Right renal cortex interstitium (tissue), 3 donors: Measurements from ENCODE around the gene TEX48. TPM values are rescaled to one million over a fixed set of nuclear protein-coding genes. Genes with fewer than 3 reads are reported as not detected.

Experiments
- DNase-seq, 3 donors: peaks; one replicate each; pipeline ENCODE4 v3.0.0-alpha.2; 2013; ENCODE audit warnings: low read depth in 3 of 3, low spot score in 2 of 3
- polyA plus RNA-seq, 3 donors: library from polyadenylated mRNA; unstranded; fragments of 120-200 nt; gene quantifications; one replicate each; pipeline ENCODE4 v1.2.1, GENCODE V29; 2013; ENCODE audit not compliant: insufficient read length in 3 of 3

TEX48 gene
- polyA plus RNA-seq, 3 donors, result not detected

DNA sequence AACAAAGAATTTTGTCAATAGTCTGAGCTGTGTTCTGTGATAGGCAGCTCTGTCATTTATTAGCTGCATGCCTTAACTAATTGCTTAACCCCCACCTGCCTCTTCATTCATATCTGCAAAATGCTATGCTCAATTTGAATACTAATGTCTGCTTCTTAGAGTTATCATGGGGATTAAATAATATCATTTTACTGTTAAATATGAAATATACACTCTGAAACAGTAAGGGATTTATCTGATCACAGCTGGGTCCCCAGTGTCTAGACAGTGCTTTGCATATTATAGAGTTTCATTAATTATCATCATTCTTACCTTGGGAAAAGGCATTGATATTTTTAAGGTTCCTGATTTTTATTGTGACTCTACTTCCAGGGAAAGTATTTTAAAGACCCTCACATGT lies 12.0 kb downstream of the TEX48 start:
- no peak for DNase-seq

GRCh38 chr9:114668146-114668545 lies 13.8 kb downstream of the TEX48 start:
- DNase-seq, result no peak

GRCh38 chr9:114666851-114667250 lies 15.1 kb downstream of the TEX48 start:
- DNase-seq, result no peak

GRCh38 chr9:114666401-114666800 lies 15.6 kb downstream of the TEX48 start:
- no peak for DNase-seq

GRCh38 chr9:114664181-114664580 lies 17.8 kb downstream of the TEX48 start:
- DNase-seq, result no peak

- no peak for DNase-seq
These were observed 19.7 kb downstream of the TEX48 start for GRCh38 chr9:114662081-114662989.

- DNase-seq, result no peak
These were observed 24.3 kb downstream of the TEX48 start, which contains the start of gene TEX53 for GRCh38 chr9:114657705-114658104. TEX53 (minus strand) TSS chr9:114657805; CDS start chr9:114657774, 31 bp downstream.

GRCh38 chr9:114656301-114656700 lies 25.7 kb downstream of the TEX48 start:
- DNase-seq, result no peak

DNA sequence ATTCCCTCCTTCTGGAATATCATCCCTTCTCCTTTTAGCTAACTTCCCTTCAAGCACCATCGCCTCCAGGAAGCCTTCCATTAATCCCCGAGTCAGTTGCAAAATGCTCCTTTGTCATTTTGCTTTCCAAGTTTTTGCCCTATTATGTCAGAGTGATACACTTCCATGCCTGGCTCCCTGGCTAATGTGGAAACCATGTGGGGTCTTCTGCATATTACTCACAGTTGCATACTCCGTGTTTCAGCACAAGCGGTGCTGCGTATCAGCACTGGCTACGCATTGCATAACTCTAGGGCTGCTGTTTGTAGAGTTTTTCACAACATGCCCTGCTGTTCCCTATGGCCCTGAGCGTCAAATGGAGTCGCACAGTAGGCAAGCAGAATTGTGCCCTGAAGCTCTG lies 26.3 kb downstream of the TEX48 start:
- no peak for DNase-seq

- DNase-seq, result peak; percentile 47 to 64 (median 57)
These were observed 28.3 kb downstream of the TEX48 start for GRCh38 chr9:114653556-114654159.

DNA sequence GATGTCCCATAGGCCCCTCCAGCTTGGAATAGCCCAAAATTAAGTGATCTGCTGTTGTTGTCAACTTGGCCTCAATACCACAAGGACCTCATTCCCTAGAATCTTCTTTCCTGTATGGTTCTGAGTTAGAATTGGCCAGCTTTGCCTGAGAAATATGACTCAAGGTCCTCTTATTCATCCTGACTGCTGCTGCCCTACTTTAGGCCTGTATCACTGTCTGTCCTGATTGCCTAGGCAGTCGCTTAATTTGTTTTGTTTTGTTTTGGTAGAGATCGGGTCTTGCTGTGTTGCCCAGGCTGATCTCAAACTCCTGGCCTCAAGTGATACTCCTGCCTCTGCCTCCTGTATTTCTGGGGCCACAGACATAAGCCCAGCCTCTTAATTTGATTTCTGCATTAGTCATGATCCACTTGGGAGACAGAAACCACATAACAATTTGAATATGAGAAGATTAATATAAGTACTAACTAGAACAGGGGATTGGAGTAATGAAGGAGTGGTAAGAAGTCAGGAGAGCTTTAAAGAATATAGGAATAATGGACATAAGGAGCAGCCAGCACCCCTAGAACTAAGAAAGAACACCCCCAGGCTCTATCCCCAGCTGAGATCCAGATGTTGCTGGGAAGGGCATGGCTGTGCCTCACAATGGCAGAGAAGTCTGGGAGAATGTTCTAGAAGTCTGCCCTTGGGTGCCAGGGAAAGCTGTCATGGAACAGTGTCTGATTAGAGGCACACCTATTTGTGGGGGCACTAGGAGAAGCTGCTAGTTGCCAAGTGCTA lies 29.0 kb downstream of the TEX48 start:
- DNase-seq, result no peak

DNA sequence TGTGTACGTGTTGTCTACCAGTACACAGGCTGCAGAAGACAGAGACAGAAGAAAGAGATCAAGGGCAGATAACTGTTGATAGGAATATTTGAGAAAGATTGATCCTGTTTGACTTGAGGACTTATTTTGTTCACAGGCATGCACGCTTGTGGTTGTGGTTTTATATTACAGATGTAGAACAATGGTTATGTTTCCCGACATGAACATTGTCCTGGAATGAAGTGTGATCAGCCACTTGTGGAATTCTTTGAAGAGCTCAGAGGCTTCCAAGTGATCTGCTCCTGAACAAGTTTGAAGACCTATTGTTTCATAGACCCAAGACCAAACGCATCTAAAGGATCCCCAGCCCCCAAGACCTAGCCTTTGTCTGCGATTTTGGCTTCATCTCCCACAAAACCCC lies 38.1 kb downstream of the TEX48 start:
- DNase-seq, result no peak

DNA sequence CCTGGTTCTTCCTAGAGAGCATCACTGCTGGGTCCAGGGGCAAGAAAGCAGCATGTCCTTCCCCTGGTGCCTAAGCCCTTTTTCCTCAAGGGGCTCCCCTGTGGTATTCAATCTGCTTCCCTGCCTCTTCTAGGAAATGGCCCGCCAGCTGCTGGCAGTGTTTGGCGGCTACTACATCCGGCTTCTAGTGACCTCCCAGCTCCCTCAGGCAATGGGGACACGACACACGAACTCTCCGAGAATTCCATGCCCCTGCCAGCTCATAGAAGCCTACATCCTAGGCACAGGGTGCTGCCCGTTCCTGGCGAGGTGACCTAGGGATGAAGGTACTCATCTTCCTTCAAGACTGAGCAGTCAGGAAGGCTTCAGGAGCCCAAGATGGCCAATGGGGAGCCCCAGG lies 39.0 kb downstream of the TEX48 start:
- DNase-seq, result no peak

GRCh38 chr9:114641967-114642366 lies 40.0 kb downstream of the TEX48 start:
- no peak for DNase-seq

- DNase-seq, result no peak
These were observed 43.6 kb downstream of the TEX48 start for GRCh38 chr9:114638404-114638803.

DNA sequence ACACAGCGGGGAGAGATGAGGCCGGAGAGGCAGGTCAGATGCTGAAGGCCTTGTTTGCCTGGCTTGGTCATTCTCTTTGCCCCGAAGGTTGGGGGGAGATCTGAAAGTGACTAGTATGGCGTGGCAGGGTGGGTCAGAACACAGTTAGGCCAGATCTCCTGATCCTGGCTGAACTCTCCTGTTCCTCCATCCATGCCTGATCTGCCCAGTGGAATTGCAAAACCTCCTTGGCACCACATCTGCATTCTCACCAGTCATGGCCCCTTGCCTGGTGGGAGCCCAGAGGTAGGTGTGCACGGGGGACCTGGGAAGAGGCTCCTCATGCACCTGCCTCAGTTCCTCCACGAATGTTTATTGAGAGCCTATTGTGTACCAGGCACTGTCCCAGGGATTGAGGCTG lies 47.6 kb downstream of the TEX48 start:
- DNase-seq, result no peak

DNA sequence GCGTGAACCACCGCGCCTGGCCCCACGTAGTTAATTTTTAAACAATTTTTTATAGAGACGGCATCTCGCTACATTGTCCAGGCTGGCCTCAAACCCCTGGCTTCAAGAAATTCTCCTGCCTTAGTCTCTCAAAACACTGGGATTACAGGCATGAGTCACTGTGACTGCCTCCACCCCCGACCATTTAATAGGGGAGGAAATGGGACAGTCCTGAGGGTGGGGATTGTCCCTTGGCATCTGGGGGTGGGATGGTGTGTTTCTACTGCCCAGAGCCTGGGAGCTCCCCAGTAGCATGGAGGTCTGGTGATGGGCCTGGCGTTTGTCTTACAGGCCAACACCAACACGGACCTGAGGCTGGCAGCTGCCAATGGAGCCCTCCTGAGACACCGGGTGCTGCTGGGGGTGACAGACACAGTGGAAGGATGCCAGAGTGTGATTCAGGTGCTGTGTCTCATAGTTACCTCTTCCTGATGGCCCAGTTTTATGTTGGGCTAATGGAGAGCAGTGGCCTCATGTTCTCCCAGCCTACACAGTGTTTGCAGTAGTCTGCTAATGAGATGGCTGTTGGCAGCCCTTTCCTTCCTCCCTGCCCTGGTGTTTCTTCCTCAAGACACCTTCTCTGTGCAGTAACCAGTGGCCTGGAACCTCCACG lies 48.4 kb downstream of the TEX48 start:
- no peak for DNase-seq

GRCh38 chr9:114631166-114631565 lies 50.8 kb downstream of the TEX48 start:
- DNase-seq, result no peak

GRCh38 chr9:114629563-114630090 lies 52.4 kb downstream of the TEX48 start:
- DNase-seq, result no peak

DNA sequence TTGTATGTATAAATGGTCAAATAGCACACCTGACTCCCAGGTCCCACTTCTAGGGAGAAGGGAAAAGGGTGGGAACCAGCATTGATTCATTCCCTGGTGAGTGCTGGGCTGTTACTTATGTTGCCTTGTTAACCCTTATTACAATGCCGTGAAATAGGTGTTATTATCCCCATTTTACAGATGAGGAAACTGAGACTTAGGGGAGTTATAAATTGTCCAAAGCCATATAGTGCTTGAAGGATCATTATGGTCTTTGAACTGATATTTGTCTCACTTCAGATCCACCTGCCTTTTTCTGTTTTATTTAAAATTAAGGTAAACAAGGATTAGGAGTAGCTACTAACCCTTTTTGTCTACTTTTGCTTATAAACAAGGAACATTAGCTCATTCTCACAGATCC lies 54.4 kb downstream of the TEX48 start:
- DNase-seq, result no peak
